ENCODE results near the gene RAB3IL1.
"Not testable (repeated sequence)": the region's sequence is repeated elsewhere in the genome, so short reads cannot be mapped to it uniquely, and the experiment has no call there.

RAB3IL1 gene

GRCh38 chr11:61882879-61883278, 34.5 kb downstream of the RAB3IL1 start:
- no peak for DNase-seq

- DNase-seq = not testable (repeated sequence)
Measured at GRCh38 chr11:61882267-61882666, 35.1 kb downstream of the RAB3IL1 start.

- no peak for DNase-seq
Measured at GRCh38 chr11:61881397-61881796, 36.0 kb downstream of the RAB3IL1 start.

GRCh38 chr11:61880454-61880853, 36.9 kb downstream of the RAB3IL1 start:
- DNase-seq = no peak

- DNase-seq = no peak
Measured at GRCh38 chr11:61880031-61880430, 37.3 kb downstream of the RAB3IL1 start.

- DNase-seq = no peak
Measured at GRCh38 chr11:61879152-61879551, 38.2 kb downstream of the RAB3IL1 start.

- no peak for DNase-seq
Measured at GRCh38 chr11:61875698-61876097, 41.7 kb downstream of the RAB3IL1 start.

- DNase-seq = no peak
Measured at GRCh38 chr11:61874853-61875252, 42.5 kb downstream of the RAB3IL1 start.

GRCh38 chr11:61874377-61874809, 43.0 kb downstream of the RAB3IL1 start:
- DNase-seq = no peak

GRCh38 chr11:61873588-61874376, 43.6 kb downstream of the RAB3IL1 start:
- DNase-seq = no peak

GRCh38 chr11:61872935-61873565, 44.3 kb downstream of the RAB3IL1 start:
- DNase-seq = no peak

- peak; percentile 28 for DNase-seq
Measured at GRCh38 chr11:61871158-61871597, 46.2 kb downstream of the RAB3IL1 start.

GRCh38 chr11:61870541-61871031, 46.8 kb downstream of the RAB3IL1 start:
- no peak for DNase-seq

GRCh38 chr11:61869708-61870451, 47.5 kb downstream of the RAB3IL1 start:
- no peak for DNase-seq

- DNase-seq = no peak
Measured at GRCh38 chr11:61869429-61869707, 48.0 kb downstream of the RAB3IL1 start.

GRCh38 chr11:61868571-61869428, 48.6 kb downstream of the RAB3IL1 start:
- DNase-seq = no peak

GRCh38 chr11:61866958-61867343, 50.4 kb downstream of the RAB3IL1 start:
- DNase-seq = no peak

GRCh38 chr11:61866231-61866957, 51.0 kb downstream of the RAB3IL1 start:
- DNase-seq = no peak

GRCh38 chr11:61864814-61865775, 52.3 kb downstream of the RAB3IL1 start:
- no peak for DNase-seq

GRCh38 chr11:61863548-61864081, 53.8 kb downstream of the RAB3IL1 start:
- DNase-seq = no peak

Measured in NCI-H2081 treated with DMSO at 0.1 percent for 48 hours (cell line).